Middle frontal gyrus (tissue), 1 donor: ENCODE data around the gene SERTAD3.
"Not testable (repeated sequence)": the region's sequence is repeated elsewhere in the genome, so short reads cannot be mapped to it uniquely, and the experiment has no call there.

ENCODE experiments used
- DNase-seq: peaks from one replicate; pipeline ENCODE4 v3.0.0-alpha.2; 2015; ENCODE audit warnings: low spot score; ENCODE audit errors: extremely low spot score

SERTAD3 gene

GRCh38 chr19:40444000-40444824 lies at the start of gene SERTAD3:
SERTAD3 (minus strand) TSS chr19:40444335; CDS start chr19:40442080, 2,255 bp downstream.
- DNase-seq = peak; percentile 90

- no peak for DNase-seq
Measured at GRCh38 chr19:40493778-40494177, 49.6 kb upstream of the SERTAD3 start.

- DNase-seq = no peak
Measured at GRCh38 chr19:40492274-40492673, 48.1 kb upstream of the SERTAD3 start.

GRCh38 chr19:40489882-40490230 lies 45.7 kb upstream of the SERTAD3 start:
- no peak for DNase-seq

- DNase-seq = no peak
Measured at GRCh38 chr19:40486017-40486416, 41.9 kb upstream of the SERTAD3 start.

- not testable (repeated sequence) for DNase-seq
Measured at GRCh38 chr19:40475878-40476644, 31.9 kb upstream of the SERTAD3 start.

GRCh38 chr19:40474737-40475136 lies 30.6 kb upstream of the SERTAD3 start:
- DNase-seq = no peak

GRCh38 chr19:40472516-40472915 lies 28.4 kb upstream of the SERTAD3 start:
- DNase-seq = no peak

GRCh38 chr19:40471111-40471510 lies 27.0 kb upstream of the SERTAD3 start:
- no peak for DNase-seq

GRCh38 chr19:40469011-40469410 lies 24.9 kb upstream of the SERTAD3 start:
- DNase-seq = no peak

- DNase-seq = no peak
Measured at GRCh38 chr19:40466985-40467734, 23.0 kb upstream of the SERTAD3 start, which contains the start of gene SPTBN4. SPTBN4 (plus strand) TSS chr19:40467001; CDS start chr19:40472622, 5,621 bp downstream.

GRCh38 chr19:40466219-40466984 lies 22.3 kb upstream of the SERTAD3 start:
- no peak for DNase-seq

GRCh38 chr19:40465557-40466218 lies 21.6 kb upstream of the SERTAD3 start, which contains the start of gene BLVRB:
BLVRB (minus strand) TSS chr19:40465745; CDS start chr19:40465688, 57 bp downstream.
- peak; percentile 99 for DNase-seq

GRCh38 chr19:40465025-40465556 lies 21.0 kb upstream of the SERTAD3 start:
- no peak for DNase-seq

GRCh38 chr19:40464059-40465024 lies 20.2 kb upstream of the SERTAD3 start:
- peak; percentile 81 for DNase-seq

GRCh38 chr19:40463587-40464037 lies 19.5 kb upstream of the SERTAD3 start:
- DNase-seq = not testable (repeated sequence)

- DNase-seq = no peak
Measured at GRCh38 chr19:40461669-40462221, 17.6 kb upstream of the SERTAD3 start.

- DNase-seq = no peak
Measured at GRCh38 chr19:40460185-40460584, 16.1 kb upstream of the SERTAD3 start.
